NT2/D1 (cell line): ENCODE results near the gene SLFN12L.

ENCODE experiments used
- SUZ12 ChIP-seq: IDR thresholded peaks from 2 replicates; pipeline ENCODE4 v1.6.1; 2011; ENCODE audit not compliant: insufficient read length, insufficient read depth; ENCODE audit errors: extremely low read depth
- ZNF274 ChIP-seq: IDR thresholded peaks from 2 replicates; pipeline ENCODE4 v1.6.1; 2011; ENCODE audit warnings: mild to moderate bottlenecking, low read depth, low read length

DNA sequence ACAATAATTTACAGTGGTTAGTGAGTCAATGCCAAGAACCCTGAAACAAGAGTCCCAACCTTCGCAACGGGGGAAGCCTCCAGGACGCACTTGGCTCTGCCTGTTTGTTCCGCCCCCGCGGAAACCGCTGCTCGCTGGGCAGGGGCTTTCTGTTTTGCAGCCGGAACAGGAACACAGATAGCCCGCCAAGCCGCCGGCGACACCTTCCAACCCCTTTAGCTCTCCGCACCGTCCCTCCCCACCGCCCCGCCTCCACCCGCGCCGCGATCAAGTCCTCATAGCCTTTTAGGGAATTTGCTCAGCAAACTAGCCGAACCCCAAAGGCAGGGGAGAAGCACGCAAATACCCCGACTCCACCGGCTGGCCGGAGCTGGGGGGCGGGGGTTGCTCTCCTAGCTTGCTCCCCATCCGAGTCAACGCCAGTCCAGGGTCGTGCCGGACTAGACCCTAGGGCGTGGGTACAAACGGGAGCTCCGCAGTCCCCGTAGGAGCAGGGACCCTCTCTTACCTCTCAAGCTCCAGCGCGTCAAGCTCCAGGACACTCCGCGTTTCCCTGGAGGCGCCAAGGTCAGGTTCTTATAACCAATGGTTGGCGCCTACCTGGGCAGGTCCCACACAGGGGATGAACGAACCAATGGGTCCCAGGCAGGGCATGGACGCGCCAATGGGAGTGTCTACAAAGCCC, 89.1 kb downstream of the SLFN12L start, which contains the start of gene SLFN13:
- TF ChIP-seq SUZ12 = no peak
- no peak for TF ChIP-seq ZNF274
